HG03558 (cell line): Measurements from ENCODE around the gene NUB1.

Experiments
- ATAC-seq: cut with Tn5 transposase; IDR thresholded peaks from one replicate; pipeline ENCODE4 v1.9.1; 2021; ENCODE audit warnings: moderate number of reproducible peaks; ENCODE audit not compliant: unreplicated experiment; ENCODE audit errors: extremely low read depth

Gene NUB1

GRCh38 chr7:151374139-151374538 lies 32.5 kb downstream of the NUB1 start:
- ATAC-seq = no peak

GRCh38 chr7:151374726-151375125 lies 33.1 kb downstream of the NUB1 start:
- no peak for ATAC-seq

- no peak for ATAC-seq
Observed at GRCh38 chr7:151375530-151376217, 34.1 kb downstream of the NUB1 start.

- ATAC-seq = no peak
Observed at GRCh38 chr7:151376218-151376902, 34.7 kb downstream of the NUB1 start.

- ATAC-seq = no peak
Observed at GRCh38 chr7:151377406-151377805, 35.8 kb downstream of the NUB1 start.

- ATAC-seq = no peak
Observed at GRCh38 chr7:151378011-151378410, 36.4 kb downstream of the NUB1 start.

GRCh38 chr7:151378496-151379192 lies 37.0 kb downstream of the NUB1 start:
- ATAC-seq = no peak

GRCh38 chr7:151379193-151379520 lies 37.5 kb downstream of the NUB1 start:
- no peak for ATAC-seq

GRCh38 chr7:151379534-151380198 lies 38.1 kb downstream of the NUB1 start:
- no peak for ATAC-seq

- no peak for ATAC-seq
Observed at GRCh38 chr7:151380199-151381097, 38.8 kb downstream of the NUB1 start.

GRCh38 chr7:151381098-151381347 lies 39.4 kb downstream of the NUB1 start:
- no peak for ATAC-seq

GRCh38 chr7:151381348-151382078 lies 39.9 kb downstream of the NUB1 start:
- no peak for ATAC-seq

- ATAC-seq = no peak
Observed at GRCh38 chr7:151382079-151382885, 40.7 kb downstream of the NUB1 start.

- ATAC-seq = no peak
Observed at GRCh38 chr7:151383638-151384351, 42.2 kb downstream of the NUB1 start.

GRCh38 chr7:151384352-151384697 lies 42.7 kb downstream of the NUB1 start:
- no peak for ATAC-seq

GRCh38 chr7:151384776-151385625 lies 43.4 kb downstream of the NUB1 start:
- no peak for ATAC-seq

GRCh38 chr7:151385626-151386300 lies 44.2 kb downstream of the NUB1 start:
- no peak for ATAC-seq
